ENCODE data around the gene PNKP.

- no peak for TF ChIP-seq RARB (CRISPR knock-in tag; IDR thresholded peaks at IDR 0.05)
- TF ChIP-seq ZNF565 (CRISPR knock-in tag; conservative IDR thresholded peaks at IDR 0.05; ENCODE audit: low read depth), result no peak
- TF ChIP-seq, protein P1, sequence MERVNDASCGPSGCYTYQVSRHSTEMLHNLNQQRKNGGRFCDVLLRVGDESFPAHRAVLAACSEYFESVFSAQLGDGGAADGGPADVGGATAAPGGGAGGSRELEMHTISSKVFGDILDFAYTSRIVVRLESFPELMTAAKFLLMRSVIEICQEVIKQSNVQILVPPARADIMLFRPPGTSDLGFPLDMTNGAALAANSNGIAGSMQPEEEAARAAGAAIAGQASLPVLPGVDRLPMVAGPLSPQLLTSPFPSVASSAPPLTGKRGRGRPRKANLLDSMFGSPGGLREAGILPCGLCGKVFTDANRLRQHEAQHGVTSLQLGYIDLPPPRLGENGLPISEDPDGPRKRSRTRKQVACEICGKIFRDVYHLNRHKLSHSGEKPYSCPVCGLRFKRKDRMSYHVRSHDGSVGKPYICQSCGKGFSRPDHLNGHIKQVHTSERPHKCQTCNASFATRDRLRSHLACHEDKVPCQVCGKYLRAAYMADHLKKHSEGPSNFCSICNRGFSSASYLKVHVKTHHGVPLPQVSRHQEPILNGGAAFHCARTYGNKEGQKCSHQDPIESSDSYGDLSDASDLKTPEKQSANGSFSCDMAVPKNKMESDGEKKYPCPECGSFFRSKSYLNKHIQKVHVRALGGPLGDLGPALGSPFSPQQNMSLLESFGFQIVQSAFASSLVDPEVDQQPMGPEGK (CRISPR knock-in tag; IDR thresholded peaks at IDR 0.05; ENCODE audit: borderline replicate concordance), result no peak
- no peak for TF ChIP-seq SNAI2 (CRISPR knock-in tag; IDR thresholded peaks at IDR 0.05)
- TF ChIP-seq CSDC2 (CRISPR knock-in tag; IDR thresholded peaks at IDR 0.05), result no peak
- no peak for TF ChIP-seq ZFP3 (CRISPR knock-in tag; IDR thresholded peaks at IDR 0.05)
- TF ChIP-seq TOX (CRISPR knock-in tag; IDR thresholded peaks at IDR 0.05; ENCODE audit: borderline replicate concordance), result no peak
- TF ChIP-seq TSHZ2 (CRISPR knock-in tag; IDR thresholded peaks at IDR 0.05), result no peak
- no peak for TF ChIP-seq BACH2 (CRISPR knock-in tag; IDR thresholded peaks at IDR 0.05; ENCODE audit: borderline replicate concordance)
- TF ChIP-seq CSRNP3 (CRISPR knock-in tag; IDR thresholded peaks at IDR 0.05), result no peak
- no peak for TF ChIP-seq ZNF8 (CRISPR knock-in tag; IDR thresholded peaks at IDR 0.05)
- no peak for TF ChIP-seq ZFP30 (CRISPR knock-in tag; IDR thresholded peaks at IDR 0.05)
- no peak for TF ChIP-seq ISL1 (CRISPR knock-in tag; IDR thresholded peaks at IDR 0.05)
These were observed 42.7 kb downstream of the PNKP start for GRCh38 chr19:49824662-49825061.

Measured in SK-N-SH treated with all-trans-retinoic acid at 6 μM for 48 hours (cell line).